ENCODE measurements around the gene PCSK4. TPM values are rescaled to one million over a fixed set of nuclear protein-coding genes. Genes with fewer than 3 reads are reported as not detected.

PCSK4 gene
- total RNA-seq, 4 donors from 2014 or later, result 2.6 to 11.9 (median 7.5) TPM

DNA sequence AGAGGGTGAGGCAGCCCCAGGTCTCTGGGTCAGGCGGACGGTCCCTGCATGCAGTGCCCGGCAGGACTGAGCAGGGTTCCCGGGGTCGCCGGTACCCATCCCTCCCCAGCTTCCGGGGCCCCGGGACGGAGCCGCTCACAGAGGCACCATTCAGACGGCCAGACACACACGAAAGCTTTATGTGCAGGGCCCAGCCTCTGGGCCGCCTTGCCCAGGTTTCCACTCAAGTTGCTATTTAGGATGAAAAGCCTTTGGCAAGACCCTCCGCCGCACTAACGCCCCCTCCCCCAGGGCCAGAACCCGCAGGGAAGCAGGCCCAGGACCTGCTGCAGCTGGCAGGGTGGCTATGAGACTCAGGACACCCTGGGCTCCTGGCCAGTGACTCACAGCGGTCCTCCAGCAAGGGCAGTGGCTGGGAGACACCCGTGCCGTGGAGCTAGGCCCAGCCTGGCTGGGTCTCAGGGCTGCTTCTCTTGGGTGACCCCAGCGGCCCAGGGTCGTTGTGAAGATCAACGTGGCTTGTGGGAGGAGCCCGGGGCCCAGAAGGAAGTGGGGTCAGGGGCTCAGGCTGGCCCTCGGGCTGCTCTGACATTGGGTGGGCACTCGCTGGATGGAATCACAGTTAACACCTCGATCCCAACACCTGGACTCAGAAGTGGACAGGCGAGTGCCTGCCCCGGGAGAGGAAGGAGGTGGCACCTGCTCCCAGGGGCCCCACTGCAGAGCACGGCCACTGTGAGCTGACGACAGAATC is 16.0 kb downstream of the PCSK4 start:
- Histone ChIP-seq H3K9me3 (no peaks in the 10 kb centered on the region), H3K27me3 (peaks cover 49% of the 10 kb centered on the region), H3K4me1 (peaks cover 24 to 47% (median 39%) of the 10 kb centered on the region in 4 donors), H3K4me3 (no peak overlapping the region), H3K36me3 (peaks cover 0 to 6% (median 0%) of the 10 kb centered on the region in 4 donors), H3K27ac (no peak overlapping the region)
- TF ChIP-seq POLR2A (IDR thresholded peaks at IDR 0.05) (no peak), POLR2AphosphoS5 (IDR thresholded peaks at IDR 0.05) (no peak), EP300 (IDR thresholded peaks at IDR 0.05; ENCODE audit: low read depth) (no peak)
- TF ChIP-seq, protein P1, sequence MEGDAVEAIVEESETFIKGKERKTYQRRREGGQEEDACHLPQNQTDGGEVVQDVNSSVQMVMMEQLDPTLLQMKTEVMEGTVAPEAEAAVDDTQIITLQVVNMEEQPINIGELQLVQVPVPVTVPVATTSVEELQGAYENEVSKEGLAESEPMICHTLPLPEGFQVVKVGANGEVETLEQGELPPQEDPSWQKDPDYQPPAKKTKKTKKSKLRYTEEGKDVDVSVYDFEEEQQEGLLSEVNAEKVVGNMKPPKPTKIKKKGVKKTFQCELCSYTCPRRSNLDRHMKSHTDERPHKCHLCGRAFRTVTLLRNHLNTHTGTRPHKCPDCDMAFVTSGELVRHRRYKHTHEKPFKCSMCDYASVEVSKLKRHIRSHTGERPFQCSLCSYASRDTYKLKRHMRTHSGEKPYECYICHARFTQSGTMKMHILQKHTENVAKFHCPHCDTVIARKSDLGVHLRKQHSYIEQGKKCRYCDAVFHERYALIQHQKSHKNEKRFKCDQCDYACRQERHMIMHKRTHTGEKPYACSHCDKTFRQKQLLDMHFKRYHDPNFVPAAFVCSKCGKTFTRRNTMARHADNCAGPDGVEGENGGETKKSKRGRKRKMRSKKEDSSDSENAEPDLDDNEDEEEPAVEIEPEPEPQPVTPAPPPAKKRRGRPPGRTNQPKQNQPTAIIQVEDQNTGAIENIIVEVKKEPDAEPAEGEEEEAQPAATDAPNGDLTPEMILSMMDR (IDR thresholded peaks at IDR 0.05), result no peak
- DNase-seq, result no peak
- in situ Hi-C loops (cut with MboI; ENCODE audit: low pct_ligation_motif_present in 1 of 4, low pct_unique_long_range_greater_than_20kb in 1 of 4, low sequenced_read_pairs in 3 of 4) (no loop called here), intact Hi-C loops (cut with DNase I; ENCODE audit: low total_unique reads) (no loop called here)
- WGBS, 2 donors (ENCODE audit: low coverage in 1 of 2), result 84% methylated on average over 28 of the region's 31 CpGs; no CpG with 5 or more reads in 1 of the 2 donors

DNA sequence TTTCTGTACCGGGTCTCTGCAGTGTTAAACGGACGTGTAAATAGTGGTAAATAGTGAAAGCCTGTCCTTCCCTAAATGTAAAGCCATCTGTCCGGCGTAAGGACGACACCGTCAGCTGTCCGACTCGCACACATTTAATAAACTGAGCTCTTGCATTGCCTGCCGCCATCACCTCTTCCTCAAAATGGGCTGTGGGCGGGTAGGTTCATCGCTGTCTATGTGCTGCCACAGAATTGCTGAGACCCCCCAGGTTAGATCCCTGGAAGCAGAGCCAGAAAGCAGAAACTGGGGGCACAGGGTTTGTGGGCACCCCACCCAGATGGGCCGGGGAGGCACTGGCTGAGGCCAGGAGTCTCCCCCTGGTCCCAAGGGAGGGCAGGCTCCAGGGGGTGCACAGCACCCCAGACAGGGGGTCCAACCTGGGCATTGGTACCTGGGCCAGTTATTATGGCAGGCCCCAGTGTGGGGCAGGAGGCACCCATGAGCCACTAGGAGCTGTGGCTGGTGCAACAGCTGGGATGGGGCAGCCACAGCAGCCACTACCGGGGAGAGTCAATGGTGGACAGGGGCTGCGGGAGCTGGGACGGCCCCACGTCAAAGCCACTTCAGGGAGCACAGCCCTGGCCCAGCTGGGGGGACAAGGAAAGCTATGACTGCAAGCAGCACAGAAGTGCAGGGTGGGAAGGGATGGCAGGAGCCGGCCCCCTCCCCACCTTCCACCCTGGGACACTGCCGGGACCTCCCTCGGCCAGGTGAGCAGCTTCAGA is 16.9 kb downstream of the PCSK4 start:
- H3K4me3 ChIP-seq, result no peak overlapping the region
- H3K36me3 ChIP-seq, result peaks cover 0 to 6% (median 0%) of the 10 kb centered on the region in 4 donors
- no peak for TF ChIP-seq POLR2A (IDR thresholded peaks at IDR 0.05)
- no peak for TF ChIP-seq POLR2AphosphoS5 (IDR thresholded peaks at IDR 0.05)
- TF ChIP-seq EP300 (IDR thresholded peaks at IDR 0.05; ENCODE audit: low read depth), result no peak
- TF ChIP-seq, protein P1 (IDR thresholded peaks at IDR 0.05), result no peak
- peaks cover 58% of the 10 kb centered on the region for H3K27me3 ChIP-seq
- no peaks in the 10 kb centered on the region for H3K9me3 ChIP-seq
- DNase-seq, result no peak
- no peak overlapping the region for H3K27ac ChIP-seq
- in situ Hi-C loops (cut with MboI; ENCODE audit: low pct_ligation_motif_present in 1 of 4, low pct_unique_long_range_greater_than_20kb in 1 of 4, low sequenced_read_pairs in 3 of 4) (no loop called here), intact Hi-C loops (cut with DNase I; ENCODE audit: low total_unique reads) (no loop called here)
- 60 to 78% methylated on average over 2 to 20 of the region's 20 CpGs for WGBS, 2 donors (ENCODE audit: low coverage in 1 of 2)
- peaks cover 29 to 48% (median 43%) of the 10 kb centered on the region in 4 donors for H3K4me1 ChIP-seq

DNA sequence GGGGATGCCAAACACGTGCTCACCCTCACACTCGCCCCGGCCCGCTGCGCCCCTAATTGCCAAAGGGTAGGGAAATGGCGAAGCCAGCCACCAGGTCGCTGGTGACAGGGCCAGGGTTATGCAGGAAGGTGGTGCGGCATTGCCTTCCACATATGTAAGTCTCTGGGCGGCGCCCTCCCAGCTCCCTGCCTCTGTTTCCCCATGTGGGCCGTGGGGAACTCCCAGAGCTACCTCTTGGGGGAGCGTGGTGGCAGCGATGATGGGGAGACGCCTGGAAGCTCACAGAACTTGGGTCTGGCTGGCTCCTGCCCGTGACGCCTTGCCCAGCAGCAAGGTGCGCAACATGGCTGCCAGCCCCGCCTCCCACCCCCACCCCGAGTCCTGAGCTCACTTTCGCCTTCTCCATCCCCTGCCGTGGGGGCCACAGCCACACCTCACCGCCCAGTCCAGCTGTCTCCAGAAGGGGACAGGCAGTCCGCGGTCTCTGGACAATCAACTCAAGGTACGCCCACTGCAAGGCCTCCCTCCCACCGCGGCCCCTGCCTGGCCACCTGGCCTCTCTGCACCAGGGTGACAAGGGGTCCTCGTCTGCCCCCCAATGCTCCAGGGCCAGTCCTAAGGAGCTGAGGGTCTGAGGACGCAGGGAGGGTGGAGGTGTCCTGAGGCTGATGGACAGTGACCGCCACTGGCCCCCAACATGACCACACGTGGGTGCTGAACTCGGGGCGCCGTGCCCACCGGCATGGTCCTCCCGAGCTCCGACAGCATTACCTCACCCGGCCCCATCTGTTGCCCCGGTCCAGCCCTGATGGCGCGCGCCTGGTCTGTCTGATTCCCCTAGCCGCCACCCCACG is 17.7 kb downstream of the PCSK4 start:
- TF ChIP-seq, protein P1 (IDR thresholded peaks at IDR 0.05), result no peak
- TF ChIP-seq EP300 (IDR thresholded peaks at IDR 0.05; ENCODE audit: low read depth) (no peak), POLR2AphosphoS5 (IDR thresholded peaks at IDR 0.05) (no peak)
- Histone ChIP-seq H3K4me1 (peaks cover 31 to 48% (median 43%) of the 10 kb centered on the region in 4 donors), H3K9me3 (no peaks in the 10 kb centered on the region), H3K36me3 (peaks cover 0 to 6% (median 0%) of the 10 kb centered on the region in 4 donors), H3K27ac (no peak overlapping the region), H3K27me3 (peaks cover 66% of the 10 kb centered on the region), H3K4me3 (no peak overlapping the region)
- 60 to 62% methylated on average over 1 to 43 of the region's 44 CpGs for WGBS, 2 donors (ENCODE audit: low coverage in 1 of 2)
- no peak for DNase-seq
- in situ Hi-C loops (cut with MboI; ENCODE audit: low pct_ligation_motif_present in 1 of 4, low pct_unique_long_range_greater_than_20kb in 1 of 4, low sequenced_read_pairs in 3 of 4), result no loop called here
- intact Hi-C loops (cut with DNase I; ENCODE audit: low total_unique reads), result no loop called here

Data from transverse colon (tissue), 4 donors.